Neutrophil (primary cell): ENCODE measurements around the gene TLE1.

Experiments
- H3K27ac ChIP-seq: fragments of 200-600 bp; sonication (generic); 2 replicates; pipeline ENCODE4 v1.5.1; 2016; ENCODE audit warnings: mild to moderate bottlenecking, moderate library complexity
- H3K27me3 ChIP-seq: fragments of 200-600 bp; sonication (generic); 2 replicates; pipeline ENCODE4 v1.6.0; 2016; ENCODE audit warnings: mild to moderate bottlenecking
- H3K36me3 ChIP-seq: fragments of 200-600 bp; sonication (generic); 2 replicates; pipeline ENCODE4 v1.5.1; 2017
- H3K4me1 ChIP-seq, 2 experiments: fragments of 200-600 bp in 1 of 2; sonication (generic) in 1 of 2; 1 replicate in 1 of 2; 2 replicates in 1 of 2; pipeline versions ENCODE4 v1.5.1 to v1.6.1; 2013 to 2016; ENCODE audit warnings: low read depth in 1 of 2, low read length in 1 of 2, mild to moderate bottlenecking in 1 of 2, moderate library complexity in 1 of 2; ENCODE audit not compliant: control insufficient read depth in 1 of 2, insufficient read depth in 1 of 2
- H3K4me3 ChIP-seq, 2 experiments: fragments of 200-600 bp in 1 of 2; sonication (generic) in 1 of 2; 1 replicate in 1 of 2; 2 replicates in 1 of 2; pipeline ENCODE4 v1.5.1; 2013 to 2016; ENCODE audit warnings: low read depth in 1 of 2, low read length in 1 of 2, mild to moderate bottlenecking in 1 of 2, moderate library complexity in 1 of 2
- H3K9me3 ChIP-seq: fragments of 200-600 bp; sonication (generic); 2 replicates; pipeline ENCODE4 v1.5.1; 2016
- TF ChIP-seq, protein P1 (sequence below): fragments of 200-600 bp; sonication (generic); IDR thresholded peaks from 2 replicates; pipeline ENCODE4 v1.5.1; 2016; ENCODE audit warnings: antibody characterized with exemption

The TLE1 gene

DNA sequence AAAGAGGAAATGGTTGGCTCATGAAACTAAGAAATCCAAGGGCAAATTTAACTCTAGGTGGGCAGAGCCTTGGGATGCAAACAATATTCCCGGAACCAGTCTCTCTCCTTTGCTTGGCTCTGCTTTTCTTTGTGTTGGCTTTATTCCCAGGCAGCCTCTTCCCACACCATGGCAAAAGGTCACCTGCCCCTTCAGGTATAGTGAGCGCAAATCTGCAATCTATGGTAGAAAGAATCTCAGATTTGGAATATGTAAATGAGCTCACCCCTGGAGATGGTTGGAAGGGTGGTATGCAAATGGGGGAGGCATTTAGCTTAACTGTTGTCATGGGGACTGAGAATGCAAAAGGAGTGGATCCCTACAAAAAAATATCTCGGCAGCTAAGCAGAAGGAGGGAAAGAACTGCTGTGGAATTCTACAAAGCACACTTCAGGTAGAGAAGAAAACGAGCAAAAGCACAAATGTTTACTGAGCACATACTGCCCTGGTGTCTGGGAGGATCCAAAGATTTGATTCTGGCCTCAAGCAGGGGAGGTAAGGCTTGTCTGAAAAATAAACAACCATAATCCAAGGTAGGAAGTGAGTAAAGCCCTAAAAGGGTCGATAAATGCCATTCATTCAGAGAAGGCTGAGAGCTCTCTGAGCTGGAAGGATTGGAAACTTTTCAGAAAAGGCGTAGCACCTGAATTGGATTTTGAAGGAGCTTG, 139.7 kb downstream of the TLE1 start:
- Histone ChIP-seq H3K27me3 (no peaks in the 10 kb centered on the region), H3K9me3 (no peaks in the 10 kb centered on the region), H3K4me3 (no peak overlapping the region), H3K27ac (no peak overlapping the region), H3K4me1 (no peaks in the 10 kb centered on the region), H3K36me3 (no peaks in the 10 kb centered on the region)
- TF ChIP-seq, protein P1, sequence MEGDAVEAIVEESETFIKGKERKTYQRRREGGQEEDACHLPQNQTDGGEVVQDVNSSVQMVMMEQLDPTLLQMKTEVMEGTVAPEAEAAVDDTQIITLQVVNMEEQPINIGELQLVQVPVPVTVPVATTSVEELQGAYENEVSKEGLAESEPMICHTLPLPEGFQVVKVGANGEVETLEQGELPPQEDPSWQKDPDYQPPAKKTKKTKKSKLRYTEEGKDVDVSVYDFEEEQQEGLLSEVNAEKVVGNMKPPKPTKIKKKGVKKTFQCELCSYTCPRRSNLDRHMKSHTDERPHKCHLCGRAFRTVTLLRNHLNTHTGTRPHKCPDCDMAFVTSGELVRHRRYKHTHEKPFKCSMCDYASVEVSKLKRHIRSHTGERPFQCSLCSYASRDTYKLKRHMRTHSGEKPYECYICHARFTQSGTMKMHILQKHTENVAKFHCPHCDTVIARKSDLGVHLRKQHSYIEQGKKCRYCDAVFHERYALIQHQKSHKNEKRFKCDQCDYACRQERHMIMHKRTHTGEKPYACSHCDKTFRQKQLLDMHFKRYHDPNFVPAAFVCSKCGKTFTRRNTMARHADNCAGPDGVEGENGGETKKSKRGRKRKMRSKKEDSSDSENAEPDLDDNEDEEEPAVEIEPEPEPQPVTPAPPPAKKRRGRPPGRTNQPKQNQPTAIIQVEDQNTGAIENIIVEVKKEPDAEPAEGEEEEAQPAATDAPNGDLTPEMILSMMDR = no peak

DNA sequence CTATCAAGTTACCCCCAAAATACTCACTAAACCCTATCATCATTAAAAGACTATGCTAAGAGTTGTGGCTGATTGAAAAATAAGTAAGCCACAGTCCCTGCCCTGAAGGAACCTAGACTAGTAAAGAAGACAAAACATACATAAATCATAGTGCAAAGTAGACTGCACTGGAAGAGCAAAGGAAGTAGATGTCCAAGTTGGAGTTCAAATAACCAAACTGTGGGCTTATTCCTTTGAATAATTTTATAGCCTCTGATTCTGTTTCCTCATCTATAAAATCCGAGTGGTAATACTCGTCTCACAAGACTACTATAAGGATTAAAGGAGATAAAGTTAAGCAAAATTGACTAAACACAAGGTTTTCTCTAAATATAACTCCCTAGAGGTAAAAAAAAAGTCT, 140.4 kb downstream of the TLE1 start:
- Histone ChIP-seq H3K36me3 (no peaks in the 10 kb centered on the region), H3K9me3 (no peaks in the 10 kb centered on the region), H3K4me1 (no peaks in the 10 kb centered on the region), H3K27ac (no peak overlapping the region), H3K27me3 (no peaks in the 10 kb centered on the region), H3K4me3 (no peak overlapping the region)
- TF ChIP-seq, protein P1 = no peak

DNA sequence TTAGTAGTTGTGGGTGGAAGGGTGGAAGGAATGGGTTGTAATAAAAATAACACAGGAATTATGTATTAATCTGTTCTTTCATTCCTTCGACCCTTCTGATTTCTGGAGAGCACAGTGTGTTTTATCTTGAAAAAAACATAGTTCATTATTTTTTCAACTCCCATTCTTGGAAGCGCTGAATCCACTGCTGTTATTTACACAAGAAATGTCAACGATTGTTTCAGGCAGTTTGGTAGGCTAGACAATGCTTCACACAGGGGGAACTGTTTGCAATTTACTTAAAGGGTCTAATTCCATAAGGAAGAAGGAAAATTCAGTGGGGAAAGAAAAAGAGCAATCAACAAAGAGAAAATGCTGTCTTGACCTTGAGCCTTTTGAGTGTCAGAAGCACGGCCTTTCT, 142.9 kb downstream of the TLE1 start:
- Histone ChIP-seq H3K4me1 (no peaks in the 10 kb centered on the region), H3K36me3 (no peaks in the 10 kb centered on the region), H3K9me3 (no peaks in the 10 kb centered on the region), H3K27ac (no peak overlapping the region), H3K4me3 (no peak overlapping the region), H3K27me3 (no peaks in the 10 kb centered on the region)
- TF ChIP-seq, protein P1 = no peak

DNA sequence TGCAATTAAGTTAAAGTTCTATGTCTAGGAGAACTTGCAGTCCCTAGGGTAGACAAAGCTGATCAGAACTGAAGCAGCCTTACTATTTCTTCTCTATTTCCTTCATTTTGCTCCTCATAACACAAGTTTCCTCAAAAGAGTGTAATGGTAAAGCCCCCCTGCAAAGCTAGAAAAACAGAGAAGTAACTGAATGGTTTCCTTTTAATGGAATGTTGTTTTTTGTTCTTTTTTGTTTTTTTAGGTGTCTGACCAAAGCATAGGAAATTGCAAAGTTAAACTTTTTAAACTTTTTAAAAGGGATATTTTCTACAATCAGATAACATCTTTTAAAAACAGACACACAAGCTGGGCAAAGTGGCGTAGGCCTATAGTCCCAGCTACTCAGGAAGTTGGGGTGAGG, 145.7 kb downstream of the TLE1 start:
- no peaks in the 10 kb centered on the region for H3K36me3 ChIP-seq
- TF ChIP-seq, protein P1 = no peak
- H3K27me3 ChIP-seq = no peaks in the 10 kb centered on the region
- H3K4me3 ChIP-seq = no peak overlapping the region
- H3K27ac ChIP-seq = no peak overlapping the region
- H3K4me1 ChIP-seq = no peaks in the 10 kb centered on the region
- no peaks in the 10 kb centered on the region for H3K9me3 ChIP-seq

DNA sequence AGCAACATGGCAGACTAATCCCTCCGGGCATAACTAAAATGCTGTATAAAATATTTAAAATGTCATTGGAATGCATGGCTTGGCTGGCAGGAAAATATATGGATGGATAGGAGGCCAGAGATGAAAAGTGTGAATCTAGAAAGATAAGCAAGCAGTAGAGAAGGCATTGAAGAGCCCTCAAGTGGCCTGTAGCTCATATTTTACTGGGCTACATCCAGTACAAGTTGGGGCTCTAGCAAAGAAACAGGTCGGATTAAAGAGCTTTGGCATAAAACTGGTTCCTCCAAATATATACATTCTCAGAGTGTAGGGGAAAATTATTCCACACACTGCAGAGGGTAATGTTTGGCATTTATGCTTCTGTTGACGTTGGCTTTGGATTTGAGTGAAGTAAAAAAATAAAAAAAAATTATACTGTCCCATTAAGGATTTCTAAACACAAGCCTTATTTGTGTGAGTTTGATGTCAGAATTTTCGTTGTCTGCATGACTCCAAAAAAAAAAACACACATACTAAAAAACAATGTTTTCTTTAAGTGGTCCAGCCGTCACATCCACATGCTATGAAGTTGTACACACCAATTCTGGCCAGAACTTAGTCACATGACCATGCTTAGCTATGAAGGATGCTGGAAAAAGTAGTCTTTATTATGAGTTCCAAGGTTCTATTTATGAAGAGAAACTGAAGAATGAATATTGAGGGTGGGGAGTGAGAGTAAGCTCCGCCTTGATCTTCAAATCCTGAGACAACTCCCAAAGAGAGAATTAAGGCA, 147.0 kb downstream of the TLE1 start:
- Histone ChIP-seq H3K4me1 (no peaks in the 10 kb centered on the region), H3K36me3 (no peaks in the 10 kb centered on the region), H3K9me3 (no peaks in the 10 kb centered on the region), H3K4me3 (no peak overlapping the region), H3K27ac (no peak overlapping the region), H3K27me3 (no peaks in the 10 kb centered on the region)
- TF ChIP-seq, protein P1 = no peak
